Sigmoid colon (tissue), 7 donors: ENCODE data around the gene SNHG17. TPM values are rescaled to one million over a fixed set of nuclear protein-coding genes. Genes with fewer than 3 reads are reported as not detected.
"Not testable (repeated sequence)": the region's sequence is repeated elsewhere in the genome, so short reads cannot be mapped to it uniquely, and the experiment has no call there.

Experiments
- DNase-seq: peaks from one replicate; pipeline ENCODE4 v3.0.0-alpha.2; 2019
- H3K27ac ChIP-seq, 4 donors: fragments of 200-600 bp; sonication (generic); one replicate each; pipeline ENCODE4 v1.5.1; 2016 to 2019; ENCODE audit warnings: mild to moderate bottlenecking in 1 of 4
- H3K27me3 ChIP-seq, 3 donors: fragments of 200-600 bp; sonication (generic); one replicate each; pipeline ENCODE4 v1.5.1; 2019; ENCODE audit warnings: mild to moderate bottlenecking in 1 of 3
- H3K36me3 ChIP-seq, 4 donors: fragments of 200-600 bp; sonication (generic); one replicate each; pipeline ENCODE4 v1.5.1; 2016 to 2019
- H3K4me1 ChIP-seq, 4 donors: fragments of 200-600 bp; sonication (generic); one replicate each; pipeline ENCODE4 v1.5.1; 2017 to 2019
- H3K4me3 ChIP-seq, 4 donors: fragments of 200-600 bp; sonication (generic); one replicate each; pipeline ENCODE4 v1.5.1; 2017 to 2019; ENCODE audit warnings: mild to moderate bottlenecking in 2 of 4, moderate library complexity in 1 of 4
- H3K9me3 ChIP-seq, 4 donors: fragments of 200-600 bp in 3 of 4; sonication (generic) in 3 of 4; one replicate each; pipeline versions ENCODE4 v1.5.1 to v1.6.1; 2013 to 2019
- EP300 ChIP-seq, 4 donors: sonication (generic); formaldehyde crosslinking; IDR thresholded peaks; one replicate each; pipeline ENCODE4 v1.6.1; 2017; ENCODE audit warnings: antibody characterized with exemption in 4 of 4
- POLR2A ChIP-seq, 2 donors: fragments of 450-650 bp; IDR thresholded peaks; one replicate each; pipeline ENCODE4 v1.6.1; 2016; ENCODE audit warnings: antibody characterized with exemption in 2 of 2, mild to moderate bottlenecking in 2 of 2, moderate library complexity in 2 of 2
- POLR2AphosphoS5 ChIP-seq, 4 donors: sonication (generic); formaldehyde crosslinking; IDR thresholded peaks; one replicate each; pipeline ENCODE4 v1.6.1; 2017; ENCODE audit warnings: antibody characterized with exemption in 4 of 4
- WGBS, 2 donors: extraction: QIAGEN DNeasy Blood & Tissue Kit; methylation state at CpG; one replicate each; pipeline ENCODE4 v1.1.7; 2013; 5-methylcytosine and 5-hydroxymethylcytosine counted together
- intact Hi-C: fragments of 100-400 bp; cut with DNase I; formaldehyde crosslinking; loops from one replicate; pipeline ENCODE4 v1.15.1; 2023
- polyA plus RNA-seq, 3 donors: library from polyadenylated mRNA; stranded (reverse); fragments of 200-250 nt; gene quantifications; one replicate each; pipeline ENCODE4 v1.2.3, GENCODE V29; 2013
- total RNA-seq, 4 donors: library from RNA; depleted of rRNA; stranded (reverse); fragments of >200 nt; gene quantifications; one replicate each; pipeline ENCODE4 v1.1.0, GENCODE V29; 2016
- TF ChIP-seq, protein P1 (sequence below), 4 experiments: fragments of 450-650 bp in 3 of 4; fragments of 200-600 bp in 1 of 4; IDR thresholded peaks; one replicate each; pipeline ENCODE4 v1.5.1; 2016 to 2019; ENCODE audit warnings: antibody characterized with exemption in 4 of 4, mild to moderate bottlenecking in 3 of 4, moderate library complexity in 2 of 4
- donor health status: healthy with polysubstance abuse.
- donor health status: Bipolar disorder and iron deficiency.
- donor health status: healthy.

Gene SNHG17
- total and polyA plus RNA-seq, 7 donors: 9.0 to 35.6 (median 18.1) TPM

DNA sequence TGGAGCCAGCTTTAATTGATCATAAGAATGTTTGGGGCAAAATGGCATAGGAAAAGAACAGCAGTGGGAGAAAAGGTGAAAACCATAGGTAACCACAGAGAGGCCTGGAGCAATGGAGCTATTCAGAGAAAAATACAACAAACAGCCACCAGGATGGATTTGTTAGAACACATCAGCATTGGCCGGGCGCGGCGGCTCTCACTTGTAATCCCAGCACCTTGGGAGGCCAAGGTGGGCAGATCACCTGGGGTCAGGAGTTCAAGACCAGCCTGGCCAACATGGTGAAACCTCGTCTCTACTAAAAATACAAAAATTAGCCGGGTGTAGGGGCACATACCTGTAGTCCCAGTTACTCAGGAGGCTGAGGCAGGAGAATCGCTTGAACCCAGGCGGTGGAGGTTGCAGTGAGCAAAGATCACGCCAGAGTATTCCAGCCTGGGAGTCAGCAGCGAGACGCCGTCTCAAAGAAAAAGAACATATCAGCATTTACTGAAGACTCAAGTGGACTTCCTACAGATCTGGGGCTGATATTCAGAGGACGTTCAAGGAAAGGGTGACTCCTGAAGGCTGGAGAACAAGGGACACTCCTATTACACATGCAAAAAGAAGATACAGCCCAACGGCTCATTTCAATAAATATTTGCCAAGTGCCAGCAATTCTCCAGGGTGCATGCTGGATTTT lies 20.2 kb downstream of the SNHG17 start:
- no peaks in the 10 kb centered on the region for H3K4me1 ChIP-seq
- TF ChIP-seq EP300 (IDR thresholded peaks at IDR 0.05): no peak
- TF ChIP-seq, protein P1, sequence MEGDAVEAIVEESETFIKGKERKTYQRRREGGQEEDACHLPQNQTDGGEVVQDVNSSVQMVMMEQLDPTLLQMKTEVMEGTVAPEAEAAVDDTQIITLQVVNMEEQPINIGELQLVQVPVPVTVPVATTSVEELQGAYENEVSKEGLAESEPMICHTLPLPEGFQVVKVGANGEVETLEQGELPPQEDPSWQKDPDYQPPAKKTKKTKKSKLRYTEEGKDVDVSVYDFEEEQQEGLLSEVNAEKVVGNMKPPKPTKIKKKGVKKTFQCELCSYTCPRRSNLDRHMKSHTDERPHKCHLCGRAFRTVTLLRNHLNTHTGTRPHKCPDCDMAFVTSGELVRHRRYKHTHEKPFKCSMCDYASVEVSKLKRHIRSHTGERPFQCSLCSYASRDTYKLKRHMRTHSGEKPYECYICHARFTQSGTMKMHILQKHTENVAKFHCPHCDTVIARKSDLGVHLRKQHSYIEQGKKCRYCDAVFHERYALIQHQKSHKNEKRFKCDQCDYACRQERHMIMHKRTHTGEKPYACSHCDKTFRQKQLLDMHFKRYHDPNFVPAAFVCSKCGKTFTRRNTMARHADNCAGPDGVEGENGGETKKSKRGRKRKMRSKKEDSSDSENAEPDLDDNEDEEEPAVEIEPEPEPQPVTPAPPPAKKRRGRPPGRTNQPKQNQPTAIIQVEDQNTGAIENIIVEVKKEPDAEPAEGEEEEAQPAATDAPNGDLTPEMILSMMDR (IDR thresholded peaks at IDR 0.05): no peak
- TF ChIP-seq POLR2A (IDR thresholded peaks at IDR 0.05): no peak
- no peak for TF ChIP-seq POLR2AphosphoS5 (IDR thresholded peaks at IDR 0.05)
- H3K27me3 ChIP-seq: no peaks in the 10 kb centered on the region
- H3K9me3 ChIP-seq: no peaks in the 10 kb centered on the region
- H3K4me3 ChIP-seq: no peak overlapping the region
- no peak for DNase-seq
- WGBS, 2 donors: 94 to 95% methylated on average over 14 of the region's 14 CpGs
- intact Hi-C loops: no loop called here
- H3K36me3 ChIP-seq: peaks cover 4 to 40% (median 14%) of the 10 kb centered on the region in 4 donors
- no peak overlapping the region for H3K27ac ChIP-seq

DNA sequence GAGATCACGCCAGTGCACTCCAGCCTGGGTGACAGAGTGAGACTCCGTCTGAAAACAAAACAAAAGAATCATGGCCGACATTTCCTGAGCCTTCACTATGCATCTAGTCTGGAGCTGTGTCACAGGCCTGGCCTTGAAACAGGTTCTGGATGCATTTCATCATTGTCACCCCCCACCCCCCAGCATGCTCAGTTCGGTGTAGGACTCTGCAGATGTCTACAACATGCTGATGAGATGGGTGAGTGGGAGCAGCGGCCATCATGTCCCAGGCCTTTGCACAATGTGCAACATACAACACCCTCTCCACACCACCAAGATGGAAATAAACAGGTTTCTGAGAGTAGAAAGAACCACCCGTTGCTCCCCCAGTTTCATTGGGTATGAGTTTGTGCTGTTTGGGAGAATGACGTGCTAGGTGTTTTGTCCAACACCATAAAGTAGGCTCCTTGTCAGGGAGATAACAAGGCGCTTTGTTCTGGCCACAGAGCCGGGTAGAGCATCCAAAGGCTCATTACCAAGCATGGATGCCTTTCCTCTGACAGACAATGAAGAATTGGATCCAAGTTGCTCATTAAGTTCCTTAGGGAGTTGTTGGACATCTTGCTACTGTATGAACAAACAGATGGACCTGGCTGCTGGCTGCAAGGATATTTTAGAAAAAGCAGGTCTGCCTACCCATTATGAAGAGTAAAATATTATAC lies 22.1 kb downstream of the SNHG17 start:
- no peak overlapping the region for H3K4me3 ChIP-seq
- no peaks in the 10 kb centered on the region for H3K27me3 ChIP-seq
- H3K36me3 ChIP-seq: peaks cover 0 to 21% (median 3%) of the 10 kb centered on the region in 4 donors
- TF ChIP-seq POLR2AphosphoS5 (IDR thresholded peaks at IDR 0.05) (no peak), POLR2A (IDR thresholded peaks at IDR 0.05) (no peak), EP300 (IDR thresholded peaks at IDR 0.05) (no peak)
- TF ChIP-seq, protein P1 (IDR thresholded peaks at IDR 0.05): no peak
- no peaks in the 10 kb centered on the region for H3K4me1 ChIP-seq
- H3K9me3 ChIP-seq: no peaks in the 10 kb centered on the region
- intact Hi-C loops: no loop called here
- WGBS, 2 donors: 93% methylated on average over 9 of the region's 9 CpGs
- no peak overlapping the region for H3K27ac ChIP-seq
- no peak for DNase-seq

DNA sequence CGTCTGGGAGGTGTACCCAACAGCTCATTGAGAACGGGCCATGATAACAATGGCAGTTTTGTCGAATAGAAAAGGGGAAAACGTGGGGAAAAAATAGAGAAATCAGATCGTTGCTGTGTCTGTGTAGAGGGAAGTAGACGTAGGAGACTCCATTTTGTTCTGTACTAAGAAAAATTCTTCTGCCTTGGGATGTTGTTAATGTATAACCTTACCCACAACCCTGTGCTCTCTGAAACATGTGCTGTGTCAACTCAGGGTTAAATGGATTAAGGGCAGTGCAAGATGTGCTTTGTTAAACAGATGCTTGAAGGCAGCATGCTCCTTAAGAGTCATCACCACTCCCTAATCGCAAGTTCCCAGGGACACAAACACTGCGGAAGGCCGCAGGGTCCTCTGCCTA lies 27.3 kb downstream of the SNHG17 start:
- intact Hi-C loops, H3K4me1 ChIP-seq, H3K27ac ChIP-seq, H3K4me3 ChIP-seq, H3K36me3 ChIP-seq, DNase-seq, H3K9me3 ChIP-seq, H3K27me3 ChIP-seq: not testable (repeated sequence)
- 89 to 90% methylated on average over 7 of the region's 9 CpGs for WGBS, 2 donors

DNA sequence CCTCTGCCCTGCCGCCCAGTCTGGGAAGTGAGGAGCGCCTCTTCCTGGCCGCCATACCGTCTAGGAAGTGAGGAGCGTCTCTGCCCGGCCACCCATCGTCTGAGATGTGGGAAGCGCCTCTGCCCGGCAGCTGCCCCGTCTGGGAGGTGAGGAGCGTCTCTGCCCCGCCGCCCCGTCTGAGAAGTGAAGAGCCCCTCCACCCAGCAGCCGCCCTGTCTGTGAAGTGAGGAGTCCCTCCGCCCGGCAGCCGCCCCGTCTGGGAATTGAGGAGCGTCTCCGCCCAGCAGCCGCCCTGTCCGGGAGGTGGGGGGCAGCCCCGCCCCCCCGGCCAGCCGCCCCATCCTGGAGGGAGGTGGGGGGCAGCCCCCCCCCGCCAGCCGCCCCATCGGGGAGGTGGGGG lies 27.8 kb downstream of the SNHG17 start:
- no peak overlapping the region for H3K27ac ChIP-seq
- no peak overlapping the region for H3K4me3 ChIP-seq
- H3K9me3 ChIP-seq: peaks cover 0 to 3% (median 0%) of the 10 kb centered on the region in 4 donors
- H3K27me3 ChIP-seq: no peaks in the 10 kb centered on the region
- no peaks in the 10 kb centered on the region for H3K4me1 ChIP-seq
- DNase-seq: no peak
- WGBS, 2 donors: 97% methylated on average over 29 of the region's 29 CpGs
- peaks cover 0 to 4% (median 0%) of the 10 kb centered on the region in 4 donors for H3K36me3 ChIP-seq
- intact Hi-C loops: no loop called here
- TF ChIP-seq POLR2AphosphoS5 (IDR thresholded peaks at IDR 0.05) (no peak), EP300 (IDR thresholded peaks at IDR 0.05) (no peak), POLR2A (IDR thresholded peaks at IDR 0.05) (no peak)
- TF ChIP-seq, protein P1 (IDR thresholded peaks at IDR 0.05): no peak

DNA sequence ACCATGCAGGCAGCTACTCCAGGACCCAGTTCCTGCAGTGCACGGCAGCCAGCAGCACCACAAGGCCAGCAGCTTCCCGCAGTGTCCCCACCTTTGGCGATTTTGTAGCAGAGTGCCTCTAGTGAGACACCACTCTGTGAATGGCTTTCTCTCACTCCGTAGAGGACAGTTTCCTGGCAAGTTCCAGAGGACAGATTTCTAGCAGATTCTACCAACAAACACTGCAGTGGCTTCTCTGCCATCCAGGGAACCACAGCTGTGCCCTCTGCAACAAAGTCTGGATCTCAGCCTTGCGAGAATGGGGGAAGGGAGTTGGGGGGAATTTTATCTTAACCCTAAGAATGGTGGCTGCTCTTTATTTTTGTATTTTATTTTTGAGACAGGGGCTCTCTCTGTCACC lies 28.7 kb downstream of the SNHG17 start:
- intact Hi-C loops: no loop called here
- Histone ChIP-seq H3K27me3 (no peaks in the 10 kb centered on the region), H3K27ac (no peak overlapping the region), H3K9me3 (peaks cover 0 to 3% (median 0%) of the 10 kb centered on the region in 4 donors), H3K4me3 (no peak overlapping the region), H3K36me3 (no peaks in the 10 kb centered on the region), H3K4me1 (no peaks in the 10 kb centered on the region)
- 93 to 94% methylated on average over 5 of the region's 5 CpGs for WGBS, 2 donors
- TF ChIP-seq, protein P1 (IDR thresholded peaks at IDR 0.05): no peak
- TF ChIP-seq POLR2A (IDR thresholded peaks at IDR 0.05) (no peak), EP300 (IDR thresholded peaks at IDR 0.05) (no peak), POLR2AphosphoS5 (IDR thresholded peaks at IDR 0.05) (no peak)
- no peak for DNase-seq
